ENCODE data around the gene MICAL2.

The MICAL2 gene

GRCh38 chr11:12171921-12172320 lies 61.5 kb downstream of the MICAL2 start:
- DNase-seq (ENCODE audit: low read depth in 2 of 2) = no peak

GRCh38 chr11:12172493-12173013 lies 62.2 kb downstream of the MICAL2 start:
- no peak for DNase-seq (ENCODE audit: low read depth in 2 of 2)

DNA sequence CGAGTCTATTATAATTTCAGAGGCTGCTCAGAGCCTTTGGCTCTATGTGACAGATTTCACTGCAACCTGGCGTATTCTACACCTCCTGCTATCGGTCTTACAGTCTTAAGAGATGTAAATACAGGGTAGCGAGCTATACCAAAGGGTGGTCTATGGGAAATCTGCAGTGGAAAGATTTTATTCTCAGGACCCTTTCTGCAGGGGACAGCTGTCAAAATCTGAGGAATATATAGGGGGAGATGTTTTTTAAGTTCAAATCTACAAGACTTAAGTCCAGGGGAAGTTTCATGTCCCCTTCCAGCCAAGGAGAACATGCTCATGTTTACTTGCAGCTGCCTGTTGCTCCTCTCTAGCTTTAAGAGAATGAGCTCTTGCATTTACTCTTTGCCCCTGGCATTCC lies 62.7 kb downstream of the MICAL2 start:
- DNase-seq (ENCODE audit: low read depth in 2 of 2) = no peak

GRCh38 chr11:12174128-12174476 lies 63.7 kb downstream of the MICAL2 start:
- DNase-seq (ENCODE audit: low read depth in 2 of 2) = no peak

DNA sequence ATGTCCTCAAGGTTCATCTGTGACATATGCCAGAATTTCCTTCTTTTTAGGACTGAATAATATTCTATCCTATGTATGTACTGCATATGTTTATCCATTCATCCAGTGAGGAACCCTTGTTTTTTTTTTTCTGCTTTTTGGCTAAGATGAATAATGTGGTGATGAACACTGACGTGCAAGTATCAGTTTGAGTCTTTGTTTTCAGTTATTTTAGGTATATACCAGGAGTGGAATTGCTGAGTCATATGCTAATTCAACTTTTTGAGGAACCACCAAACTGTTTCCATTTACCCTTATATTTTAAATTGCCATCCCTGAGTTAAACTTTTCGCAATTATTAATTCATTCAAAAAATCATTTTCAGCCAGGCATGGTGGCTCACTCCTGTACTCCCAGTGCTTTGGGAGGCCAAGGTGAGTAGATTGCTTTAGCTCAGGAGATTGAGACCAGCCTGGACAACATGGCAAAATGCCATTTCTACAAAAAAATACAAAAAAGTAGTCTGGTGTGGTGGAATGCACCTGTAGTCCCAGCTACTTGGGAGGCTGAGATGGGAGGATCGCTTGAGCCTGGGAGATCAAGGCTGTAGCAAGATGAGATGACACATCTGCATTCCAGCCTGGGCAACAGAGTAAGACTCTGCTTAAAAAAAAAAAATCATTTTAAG lies 64.2 kb downstream of the MICAL2 start:
- DNase-seq (ENCODE audit: low read depth in 2 of 2) = no peak

- DNase-seq (ENCODE audit: low read depth in 2 of 2) = no peak
Measured at GRCh38 chr11:12175694-12176241, 65.4 kb downstream of the MICAL2 start.

DNA sequence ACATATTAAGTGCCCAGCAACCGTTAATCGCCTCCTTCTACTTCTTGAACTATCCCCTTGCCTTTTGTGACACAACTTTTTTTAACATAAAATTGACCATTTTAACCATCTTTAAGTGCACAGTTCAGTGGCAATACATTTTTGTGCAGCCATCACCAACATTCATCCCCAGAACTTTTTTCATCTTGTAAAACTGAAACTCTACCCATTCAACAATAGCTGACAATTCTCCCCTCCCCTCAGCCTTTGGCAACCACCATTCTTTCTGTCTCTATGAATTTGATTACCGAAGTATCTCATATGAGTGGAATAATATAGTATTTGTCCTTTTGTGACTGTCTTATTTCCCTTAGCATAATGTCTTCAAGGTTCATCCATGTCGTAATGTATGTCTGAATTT lies 66.0 kb downstream of the MICAL2 start:
- DNase-seq (ENCODE audit: low read depth in 2 of 2) = no peak

DNA sequence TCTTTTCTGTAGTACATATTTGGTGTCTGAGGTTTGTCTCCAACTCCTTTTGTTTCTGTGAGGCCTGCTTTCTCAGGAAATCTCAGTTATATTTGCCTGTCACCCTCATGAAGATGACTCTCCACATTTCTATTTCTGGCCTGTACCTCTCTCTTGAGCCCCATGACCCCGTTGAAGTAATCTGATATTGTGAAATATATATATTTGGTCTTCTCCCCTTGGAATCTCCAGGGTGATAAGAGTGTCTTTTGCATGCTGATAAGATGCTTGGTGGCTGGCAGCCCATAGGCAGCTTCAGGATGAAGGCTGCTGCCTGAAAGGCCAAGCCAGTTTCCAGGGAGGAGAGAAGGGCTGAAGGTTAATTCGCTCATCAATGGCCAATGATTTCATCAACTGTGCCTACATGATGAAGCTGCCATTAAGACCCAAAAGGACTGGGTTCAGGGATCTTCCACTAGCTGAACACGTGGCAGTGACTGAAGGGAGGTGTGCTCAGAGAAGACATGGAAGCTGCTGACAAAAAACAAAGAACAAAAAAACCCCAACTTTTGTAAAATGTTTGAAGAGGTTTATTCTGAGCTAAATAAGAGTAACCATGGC lies 67.4 kb downstream of the MICAL2 start:
- DNase-seq (ENCODE audit: low read depth in 2 of 2) = no peak

DNA sequence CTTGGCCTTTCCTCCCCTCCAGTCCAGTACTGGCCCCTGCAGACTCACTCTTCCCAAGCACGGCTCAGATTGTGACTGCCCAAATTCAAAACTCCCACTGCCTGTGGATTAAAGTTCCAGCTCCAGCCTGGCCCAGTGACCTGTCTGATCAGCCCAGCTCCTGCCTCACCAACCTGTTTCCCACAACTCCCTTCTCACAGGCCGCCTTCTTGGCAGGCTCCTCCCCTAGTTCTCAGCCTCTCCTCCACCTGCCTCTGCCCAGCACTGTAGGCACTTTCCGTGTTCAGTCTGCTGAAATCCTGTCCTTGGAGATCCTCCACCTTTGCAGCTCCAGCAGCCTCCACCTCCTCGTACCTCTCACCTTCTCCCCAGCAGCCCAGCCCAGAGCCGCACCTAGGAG lies 68.6 kb downstream of the MICAL2 start:
- DNase-seq (ENCODE audit: low read depth in 2 of 2) = no peak

GRCh38 chr11:12179531-12179930 lies 69.1 kb downstream of the MICAL2 start:
- DNase-seq (ENCODE audit: low read depth in 2 of 2) = no peak

- DNase-seq (ENCODE audit: low read depth in 2 of 2) = no peak
Measured at GRCh38 chr11:12180257-12181205, 70.1 kb downstream of the MICAL2 start.

- no peak for DNase-seq (ENCODE audit: low read depth in 2 of 2)
Measured at GRCh38 chr11:12182302-12182675, 71.9 kb downstream of the MICAL2 start.

DNA sequence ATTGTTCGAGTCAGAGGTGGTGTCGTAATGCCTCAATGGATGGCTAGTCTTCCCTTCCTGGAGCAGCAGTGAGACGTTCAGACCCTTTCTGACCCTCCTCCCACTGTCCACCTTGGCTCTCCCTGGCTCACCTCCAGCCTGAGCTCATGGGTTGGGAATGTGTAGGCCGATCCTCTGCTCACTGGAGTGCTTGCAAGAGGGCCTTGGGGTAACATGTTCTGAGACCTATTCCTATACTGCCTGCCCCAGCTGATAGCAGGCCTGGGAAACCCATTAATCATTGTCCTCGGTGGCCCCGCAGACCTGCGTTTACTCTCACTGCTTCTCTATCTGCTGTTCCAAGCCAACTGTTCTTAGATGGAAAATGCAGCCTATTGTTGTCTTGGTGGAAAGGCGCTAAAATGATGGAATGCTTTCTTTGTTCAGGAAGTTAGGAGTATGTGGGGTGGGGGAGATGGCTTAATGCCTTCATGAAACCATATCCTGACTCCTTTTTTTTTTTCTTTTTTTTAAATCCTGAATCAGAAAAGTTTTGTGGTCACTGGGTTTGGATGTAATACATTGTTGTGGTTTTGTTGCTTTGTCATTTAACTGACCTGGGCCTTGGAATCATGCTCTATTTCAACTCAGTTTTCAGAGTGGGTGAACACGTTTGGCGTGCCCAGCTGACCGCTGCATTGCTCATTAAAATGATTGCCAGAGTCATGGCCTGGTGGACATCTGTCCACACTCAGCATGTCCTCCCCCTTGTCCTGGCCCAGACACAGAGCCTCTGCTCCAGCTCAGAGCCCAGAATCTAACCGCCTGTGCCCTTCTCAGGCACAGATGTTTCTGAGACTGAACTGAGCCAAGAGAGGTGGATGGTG lies 72.5 kb downstream of the MICAL2 start:
- no peak for DNase-seq (ENCODE audit: low read depth in 2 of 2)

DNA sequence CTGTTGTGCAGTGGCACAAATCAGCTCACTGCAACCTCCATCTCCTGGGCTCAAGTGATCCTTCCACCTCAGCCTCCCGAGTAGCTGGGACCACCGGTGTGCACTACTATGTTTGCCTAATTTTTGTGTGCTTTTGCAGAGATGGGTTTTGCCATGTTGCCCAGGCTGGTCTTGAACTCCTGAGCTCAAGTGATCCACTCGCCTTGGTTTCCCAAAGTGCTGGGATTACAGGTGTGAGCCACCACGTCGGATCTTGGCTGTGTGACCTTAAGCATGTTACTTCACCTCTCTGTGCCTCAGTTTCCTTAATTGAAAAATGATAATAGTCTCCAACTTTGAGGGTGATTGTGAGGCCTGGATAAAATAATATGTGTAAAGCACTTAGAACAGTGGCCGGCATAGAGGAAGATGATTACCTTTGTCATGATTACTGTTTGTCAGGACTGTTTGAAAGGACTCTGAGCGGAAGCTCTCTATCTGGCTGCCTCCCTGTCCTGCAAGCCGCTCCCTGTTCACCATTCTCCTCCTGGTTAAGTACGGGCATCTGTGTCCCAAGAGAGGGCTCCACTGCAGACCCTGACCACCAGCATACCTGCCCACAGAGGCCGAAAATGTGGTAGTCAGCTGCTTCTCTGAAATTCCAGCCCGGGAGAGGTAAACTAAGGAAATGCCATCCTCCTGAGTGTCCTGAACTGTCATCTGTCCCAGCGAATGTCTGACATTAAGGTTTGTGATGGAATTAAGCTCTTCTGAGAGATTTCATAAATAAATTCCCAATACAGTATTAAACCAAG lies 73.6 kb downstream of the MICAL2 start:
- no peak for DNase-seq (ENCODE audit: low read depth in 2 of 2)

- no peak for DNase-seq (ENCODE audit: low read depth in 2 of 2)
Measured at GRCh38 chr11:12184699-12185098, 74.3 kb downstream of the MICAL2 start.

DNA sequence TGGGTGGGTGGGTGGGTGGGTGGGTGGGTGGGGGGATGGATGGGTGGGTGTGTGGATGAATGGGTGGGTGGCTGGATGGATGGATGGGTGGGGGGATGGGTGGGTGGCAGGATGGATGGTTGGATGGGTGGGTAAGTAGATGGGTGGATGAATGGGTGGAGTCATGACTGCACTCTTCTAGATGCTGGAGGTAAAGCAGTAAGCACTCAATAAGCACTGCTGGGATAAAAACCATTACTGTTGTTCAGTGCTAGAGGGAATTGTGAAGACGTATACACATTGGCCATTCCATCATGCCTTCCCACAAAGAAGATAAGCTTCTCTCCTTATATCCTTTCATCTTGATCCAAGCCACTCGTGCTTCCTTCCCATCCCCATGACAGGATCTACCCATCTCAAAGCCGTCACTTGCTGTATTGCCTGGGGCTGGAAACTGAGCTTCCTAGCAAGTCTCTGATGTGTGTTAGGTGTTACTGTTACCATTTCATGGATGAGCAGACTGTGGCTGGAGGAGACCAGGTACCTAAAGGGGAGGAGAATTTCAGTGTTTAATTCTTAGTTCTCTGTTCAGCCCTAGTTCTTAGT lies 74.8 kb downstream of the MICAL2 start:
- no peak for DNase-seq (ENCODE audit: low read depth in 2 of 2)

DNA sequence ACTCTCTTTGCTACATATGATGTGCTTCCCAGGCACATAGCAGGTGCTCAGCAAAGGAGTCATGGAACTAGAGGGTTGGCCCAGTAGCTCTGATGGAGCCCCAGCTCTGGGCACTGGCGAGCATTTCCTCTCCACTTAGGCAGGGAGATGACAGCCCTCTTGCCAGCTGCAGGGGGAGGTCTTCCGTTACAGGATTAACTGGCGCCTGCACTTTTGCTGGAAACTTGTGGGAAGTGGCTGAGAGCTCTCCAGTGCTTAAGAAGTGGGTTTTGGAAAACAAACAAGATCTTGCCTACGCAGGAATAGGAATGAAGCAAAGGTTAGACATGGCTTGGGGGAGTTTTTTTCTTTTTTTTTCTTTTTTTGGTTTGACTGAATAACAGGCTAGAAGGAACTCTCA lies 75.5 kb downstream of the MICAL2 start:
- DNase-seq (ENCODE audit: low read depth in 2 of 2) = no peak

DNA sequence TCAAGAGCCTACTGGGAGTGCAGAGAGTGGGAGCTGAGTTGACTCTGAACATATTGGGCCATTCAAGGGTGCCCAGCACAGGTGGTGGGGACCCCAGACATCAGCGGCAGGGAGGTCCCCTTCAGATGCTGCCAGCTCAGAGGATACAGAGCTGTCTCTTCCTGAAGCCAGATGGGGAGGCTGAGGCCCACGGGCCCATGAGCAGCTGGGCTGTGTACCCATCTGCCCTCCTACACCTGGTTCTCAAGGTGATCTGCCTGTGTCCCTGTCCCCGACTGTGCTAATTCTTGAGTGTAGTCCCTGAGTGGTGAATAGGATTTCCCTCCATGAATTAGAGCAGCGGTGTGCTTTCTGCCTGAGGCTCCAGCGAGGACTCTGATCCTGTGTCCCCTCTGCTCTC lies 76.3 kb downstream of the MICAL2 start:
- no peak for DNase-seq (ENCODE audit: low read depth in 2 of 2)

- DNase-seq (ENCODE audit: low read depth in 2 of 2) = no peak
Measured at GRCh38 chr11:12187399-12187798, 77.0 kb downstream of the MICAL2 start.
